Measurements from ENCODE around the gene GAS2L1.

Gene GAS2L1

GRCh38 chr22:29306175-29306834, at the start of gene GAS2L1:
Gene GAS2L1 (plus strand): TSS chr22:29306650. CDS start chr22:29308106, 1,456 bp downstream.
- Mint-ChIP-seq H3K27me3 (peaks cover 36% of the 10 kb centered on the region), H3K9me3 (no peaks in the 10 kb centered on the region), H3K27ac (no peak within 1 kb of the TSS), H3K4me3 (peak within 1 kb of the TSS; percentile 69), H3K4me1 (ENCODE audit: low read depth) (peaks cover 24% of the 10 kb centered on the region), H3K36me3 (ENCODE audit: low read depth) (peaks cover 4% of the 10 kb centered on the region)
- DNase-seq = no peak

DNA sequence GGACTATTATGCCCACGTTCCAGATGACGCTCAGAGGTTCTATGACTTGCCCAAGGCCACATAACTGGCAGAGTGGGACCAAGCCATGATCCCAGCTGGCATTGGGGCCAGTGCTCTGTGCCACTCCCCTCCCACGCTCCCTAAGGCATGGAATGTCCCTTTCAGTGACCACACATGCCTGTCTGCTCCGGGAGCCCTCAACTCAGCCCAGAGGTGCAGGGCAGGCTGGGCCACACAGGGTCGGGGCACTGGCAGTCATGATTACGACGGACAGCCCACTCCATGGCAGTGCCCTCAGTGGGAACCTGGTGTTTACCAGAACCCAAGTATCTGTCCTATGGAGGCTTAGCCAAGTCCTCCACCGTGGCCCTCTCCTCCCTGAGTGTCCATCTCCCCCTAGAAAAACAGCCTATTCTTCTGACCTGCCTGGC, 48.7 kb upstream of the GAS2L1 start:
- no peaks in the 10 kb centered on the region for H3K27me3 Mint-ChIP-seq
- no peak overlapping the region for H3K27ac Mint-ChIP-seq
- peaks cover 19% of the 10 kb centered on the region for H3K36me3 Mint-ChIP-seq (ENCODE audit: low read depth)
- DNase-seq = peak; percentile 28
- H3K4me1 Mint-ChIP-seq (ENCODE audit: low read depth) = no peaks in the 10 kb centered on the region
- H3K4me3 Mint-ChIP-seq = no peak overlapping the region
- no peaks in the 10 kb centered on the region for H3K9me3 Mint-ChIP-seq

DNA sequence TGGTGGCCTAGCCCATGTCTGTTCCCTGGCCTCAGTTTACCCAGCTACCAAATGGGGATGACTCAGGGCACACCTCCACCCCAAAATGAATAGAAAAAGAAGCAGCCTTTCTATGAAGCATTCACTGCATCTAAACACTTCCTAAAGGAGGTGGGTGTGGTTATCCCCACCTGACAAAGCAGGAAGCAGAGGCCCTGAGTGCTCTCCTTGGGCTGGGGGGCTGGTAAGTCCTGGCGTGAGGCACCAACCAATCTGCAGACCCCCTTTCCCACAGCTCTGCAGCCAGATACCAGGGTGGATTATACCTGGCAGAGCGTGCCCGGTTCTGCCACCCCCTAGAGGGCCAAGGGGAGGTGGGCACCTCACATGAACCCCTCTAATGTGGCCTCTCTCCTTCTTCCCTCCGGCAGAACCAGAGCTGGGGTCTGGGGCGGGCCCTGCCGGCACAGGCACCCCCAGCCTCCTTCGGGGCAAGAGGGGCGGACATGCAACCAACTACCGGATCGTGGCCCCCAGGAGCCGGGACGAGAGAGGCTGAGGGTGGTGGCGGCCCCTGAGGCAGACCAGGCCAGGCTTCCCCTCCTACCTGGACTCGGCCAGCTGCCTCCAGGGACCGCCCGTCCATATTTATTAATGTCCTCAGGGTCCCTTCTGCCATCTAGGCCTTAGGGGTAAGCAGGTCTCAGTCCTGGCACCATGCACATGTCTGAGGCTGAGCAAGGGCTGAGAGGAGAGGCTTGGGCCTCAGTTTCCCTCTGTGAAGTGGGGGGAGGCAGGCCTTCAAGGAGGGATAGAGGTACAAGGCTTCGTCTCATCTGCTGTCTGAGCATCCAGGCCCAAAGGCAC, 47.8 kb upstream of the GAS2L1 start:
- Mint-ChIP-seq H3K9me3 (no peaks in the 10 kb centered on the region), H3K36me3 (ENCODE audit: low read depth) (peaks cover 22% of the 10 kb centered on the region), H3K27ac (no peak overlapping the region), H3K4me1 (ENCODE audit: low read depth) (no peaks in the 10 kb centered on the region), H3K4me3 (no peak overlapping the region), H3K27me3 (no peaks in the 10 kb centered on the region)
- peak; percentile 24 for DNase-seq

DNA sequence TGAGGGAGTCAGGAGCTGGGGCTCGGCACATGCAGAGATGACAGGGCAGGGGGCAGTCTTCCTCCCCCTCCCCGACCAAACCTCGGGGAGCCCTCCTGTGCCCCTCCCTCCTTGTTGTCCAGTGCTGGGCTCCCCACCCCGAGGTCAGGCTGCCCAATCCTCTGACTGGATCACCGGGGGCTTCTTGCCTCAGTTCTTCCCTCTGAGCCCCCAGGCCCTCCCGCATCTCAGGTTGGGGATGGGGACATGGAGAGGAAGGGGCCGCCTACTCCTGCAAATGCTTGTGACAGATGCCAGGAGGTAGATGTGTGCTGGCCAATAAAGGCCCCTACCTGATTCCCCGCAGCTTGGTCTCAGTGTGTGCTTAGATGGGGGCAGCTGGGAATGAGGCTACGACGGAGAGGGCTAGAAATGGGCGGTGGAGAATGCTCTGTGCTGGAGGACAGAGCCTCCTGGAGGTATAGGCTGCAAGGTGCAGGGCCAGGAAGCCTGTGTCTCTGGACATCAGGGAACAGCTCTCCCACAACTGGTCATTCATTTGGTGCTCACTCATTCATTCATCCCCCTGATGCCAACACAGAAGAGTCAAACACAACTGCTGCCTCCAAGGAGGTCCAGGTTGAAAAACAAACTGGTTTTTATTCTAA, 47.1 kb upstream of the GAS2L1 start:
- Mint-ChIP-seq H3K9me3 (no peaks in the 10 kb centered on the region), H3K36me3 (ENCODE audit: low read depth) (peaks cover 28% of the 10 kb centered on the region), H3K4me1 (ENCODE audit: low read depth) (no peaks in the 10 kb centered on the region), H3K27me3 (no peaks in the 10 kb centered on the region), H3K27ac (no peak overlapping the region), H3K4me3 (no peak overlapping the region)
- DNase-seq = no peak

DNA sequence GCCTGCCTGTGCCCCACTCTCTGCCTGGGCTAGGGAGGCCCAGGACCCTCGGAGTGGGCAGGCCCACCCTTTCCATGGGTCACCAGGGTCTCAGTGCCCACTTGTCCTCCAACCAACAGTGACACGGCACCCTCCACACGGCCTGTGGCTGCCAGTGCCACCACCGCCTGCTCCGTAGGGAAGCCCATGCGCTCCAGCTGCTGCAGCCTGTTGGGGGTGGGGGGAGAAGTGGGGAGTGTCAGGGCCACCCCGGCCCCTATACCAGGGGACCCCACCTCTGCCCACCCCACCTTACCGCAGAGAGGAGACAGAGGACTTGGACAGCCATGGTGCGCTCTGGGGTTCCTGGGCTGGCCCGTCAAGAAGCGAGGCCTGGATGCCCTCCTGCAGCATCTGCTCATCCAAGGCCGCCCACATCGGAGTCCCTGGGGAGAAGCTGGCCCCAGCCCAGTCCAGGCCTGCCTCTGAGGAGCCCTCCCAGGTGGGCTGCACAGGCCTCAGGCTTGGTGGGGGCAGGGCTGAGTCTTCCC, 46.4 kb upstream of the GAS2L1 start:
- peak; percentile 26 for DNase-seq
- H3K4me1 Mint-ChIP-seq (ENCODE audit: low read depth) = no peaks in the 10 kb centered on the region
- H3K36me3 Mint-ChIP-seq (ENCODE audit: low read depth) = peaks cover 35% of the 10 kb centered on the region
- H3K27ac Mint-ChIP-seq = no peak overlapping the region
- H3K4me3 Mint-ChIP-seq = no peak overlapping the region
- H3K9me3 Mint-ChIP-seq = no peaks in the 10 kb centered on the region
- no peaks in the 10 kb centered on the region for H3K27me3 Mint-ChIP-seq

GRCh38 chr22:29260601-29261315, 45.7 kb upstream of the GAS2L1 start:
- Mint-ChIP-seq H3K4me3 (no peak overlapping the region), H3K36me3 (ENCODE audit: low read depth) (peaks cover 40% of the 10 kb centered on the region), H3K27ac (no peak overlapping the region), H3K4me1 (ENCODE audit: low read depth) (no peaks in the 10 kb centered on the region), H3K9me3 (no peaks in the 10 kb centered on the region), H3K27me3 (no peaks in the 10 kb centered on the region)
- DNase-seq = no peak

- no peak overlapping the region for H3K4me3 Mint-ChIP-seq
- H3K27ac Mint-ChIP-seq = no peak overlapping the region
- H3K36me3 Mint-ChIP-seq (ENCODE audit: low read depth) = peaks cover 64% of the 10 kb centered on the region
- H3K27me3 Mint-ChIP-seq = no peaks in the 10 kb centered on the region
- no peak for DNase-seq
- H3K4me1 Mint-ChIP-seq (ENCODE audit: low read depth) = peaks cover 11% of the 10 kb centered on the region
- no peaks in the 10 kb centered on the region for H3K9me3 Mint-ChIP-seq
Measured at GRCh38 chr22:29263791-29264276, 42.6 kb upstream of the GAS2L1 start.

DNA sequence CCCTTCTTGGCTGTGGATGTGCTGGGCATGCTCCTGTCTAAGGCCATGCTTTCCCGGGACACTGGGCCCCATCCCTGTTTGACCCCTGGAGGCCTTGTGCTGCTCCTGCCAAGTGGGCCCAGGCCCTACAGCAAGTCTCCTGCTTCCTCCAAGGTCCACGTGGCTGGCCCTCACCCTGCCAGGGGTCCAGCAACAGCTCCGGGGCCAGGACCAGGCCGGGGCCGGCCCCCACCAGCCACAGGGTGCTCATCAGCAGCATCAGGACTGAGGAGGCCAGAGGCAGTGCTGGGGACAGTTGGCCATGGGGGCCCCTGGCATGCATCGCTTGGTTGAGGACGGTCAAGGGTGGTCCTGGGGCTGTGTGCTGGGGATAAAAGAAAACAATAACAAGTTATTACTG, 41.1 kb upstream of the GAS2L1 start:
- Mint-ChIP-seq H3K27ac (no peak overlapping the region), H3K4me3 (no peak overlapping the region), H3K9me3 (no peaks in the 10 kb centered on the region), H3K27me3 (no peaks in the 10 kb centered on the region), H3K4me1 (ENCODE audit: low read depth) (peaks cover 19% of the 10 kb centered on the region), H3K36me3 (ENCODE audit: low read depth) (peaks cover 70% of the 10 kb centered on the region)
- DNase-seq = no peak

DNA sequence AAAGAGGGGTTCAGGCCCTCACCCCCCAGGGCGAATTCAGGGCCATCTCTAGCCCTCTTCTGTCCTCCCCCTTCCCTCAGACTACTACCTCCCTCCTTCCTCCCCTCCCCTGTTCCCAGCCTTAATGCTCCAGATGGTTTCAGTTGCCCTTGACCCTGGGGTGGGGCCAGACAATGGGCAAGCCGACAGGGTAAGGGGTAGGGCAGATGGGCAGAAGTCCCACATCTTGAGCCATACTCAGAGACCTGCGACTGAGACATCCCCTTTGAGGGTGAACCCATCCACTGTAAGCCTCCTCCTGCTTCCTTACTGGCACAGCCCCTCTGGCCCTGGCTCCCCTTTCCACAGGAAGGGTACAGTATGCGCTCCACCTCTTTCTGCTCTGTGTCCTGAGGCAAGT, 40.5 kb upstream of the GAS2L1 start:
- peaks cover 26% of the 10 kb centered on the region for H3K4me1 Mint-ChIP-seq (ENCODE audit: low read depth)
- no peak for DNase-seq
- peaks cover 72% of the 10 kb centered on the region for H3K36me3 Mint-ChIP-seq (ENCODE audit: low read depth)
- H3K27ac Mint-ChIP-seq = peak overlapping the region; percentile 100
- H3K9me3 Mint-ChIP-seq = no peaks in the 10 kb centered on the region
- no peaks in the 10 kb centered on the region for H3K27me3 Mint-ChIP-seq
- H3K4me3 Mint-ChIP-seq = peak overlapping the region; percentile 94

GRCh38 chr22:29266564-29267461, 39.6 kb upstream of the GAS2L1 start:
- H3K36me3 Mint-ChIP-seq (ENCODE audit: low read depth) = peaks cover 78% of the 10 kb centered on the region
- no peaks in the 10 kb centered on the region for H3K9me3 Mint-ChIP-seq
- peak; percentile 47 for DNase-seq

GRCh38 chr22:29267462-29267857, 39.0 kb upstream of the GAS2L1 start:
- no peak for DNase-seq
- H3K27me3 Mint-ChIP-seq = no peaks in the 10 kb centered on the region
- peaks cover 40% of the 10 kb centered on the region for H3K4me1 Mint-ChIP-seq (ENCODE audit: low read depth)
- H3K27ac Mint-ChIP-seq = peak overlapping the region; percentile 100
- no peaks in the 10 kb centered on the region for H3K9me3 Mint-ChIP-seq
- H3K4me3 Mint-ChIP-seq = peak overlapping the region; percentile 94
- peaks cover 82% of the 10 kb centered on the region for H3K36me3 Mint-ChIP-seq (ENCODE audit: low read depth)

More at GRCh38 chr22:29266564-29267461, 39.6 kb upstream of the GAS2L1 start:
- Mint-ChIP-seq H3K27me3 (no peaks in the 10 kb centered on the region), H3K4me1 (ENCODE audit: low read depth) (peaks cover 34% of the 10 kb centered on the region), H3K4me3 (peak overlapping the region; percentile 94), H3K27ac (peak overlapping the region; percentile 100)

GRCh38 chr22:29267858-29268510, 38.5 kb upstream of the GAS2L1 start, which contains the start of the genes EWSR1 and RHBDD3:
Gene EWSR1 (plus strand): TSS chr22:29268268. CDS start chr22:29268337, 69 bp downstream.
Gene RHBDD3 (minus strand): TSS chr22:29267981. CDS start chr22:29265626, 2,355 bp downstream.
- H3K9me3 Mint-ChIP-seq = no peaks in the 10 kb centered on the region
- DNase-seq = peak; percentile 99
- H3K36me3 Mint-ChIP-seq (ENCODE audit: low read depth) = peaks cover 87% of the 10 kb centered on the region
- H3K27ac Mint-ChIP-seq = peak within 1 kb of the TSS; percentile 100
- no peaks in the 10 kb centered on the region for H3K27me3 Mint-ChIP-seq
- H3K4me1 Mint-ChIP-seq (ENCODE audit: low read depth) = peaks cover 45% of the 10 kb centered on the region
- H3K4me3 Mint-ChIP-seq = peak within 1 kb of the TSS; percentile 94
